ENCODE data around the gene MTUS2.

Gene MTUS2

GRCh38 chr13:29524641-29525040 is 704.5 kb downstream of the MTUS2 start:
- intact Hi-C loops (cut with DNase I; ENCODE audit: low total_unique reads): loop anchor here (10.0 kb wide), 1 partner anchor 60 kb away; no protein-coding TSS in a partner anchor
- TF ChIP-seq CTCF (IDR thresholded peaks at IDR 0.05): no peak

GRCh38 chr13:29525757-29526156 is 705.6 kb downstream of the MTUS2 start:
- intact Hi-C loops (cut with DNase I; ENCODE audit: low total_unique reads): loop anchor here (10.0 kb wide), 1 partner anchor 59 kb away; no protein-coding TSS in a partner anchor
- no peaks in the 10 kb centered on the region for H3K9me3 ChIP-seq
- peak in 1 of 2 donors; percentile 35 for DNase-seq
- no peak overlapping the region for H3K27ac ChIP-seq
- H3K4me1 ChIP-seq: peaks cover 0 to 23% (median 6%) of the 10 kb centered on the region in 4 donors
- H3K36me3 ChIP-seq: peaks cover 25 to 89% (median 43%) of the 10 kb centered on the region in 3 donors
- H3K27me3 ChIP-seq: no peaks in the 10 kb centered on the region
- no peak for TF ChIP-seq CTCF (IDR thresholded peaks at IDR 0.05)
- no peak overlapping the region for H3K4me3 ChIP-seq

More at GRCh38 chr13:29524641-29525040, 704.5 kb downstream of the MTUS2 start:
- Histone ChIP-seq H3K4me3 (no peak overlapping the region), H3K9me3 (no peaks in the 10 kb centered on the region), H3K36me3 (peaks cover 25 to 78% (median 44%) of the 10 kb centered on the region in 3 donors), H3K4me1 (peaks cover 0 to 31% (median 7%) of the 10 kb centered on the region in 4 donors), H3K27me3 (no peaks in the 10 kb centered on the region), H3K27ac (peak overlapping the region; percentile 45 to 62)
- peak in 1 of 2 donors; percentile 63 for DNase-seq

- no peaks in the 10 kb centered on the region for H3K9me3 ChIP-seq
- TF ChIP-seq CTCF (IDR thresholded peaks at IDR 0.05): no peak
- intact Hi-C loops (cut with DNase I; ENCODE audit: low total_unique reads): loop anchor here (10.0 kb wide), 1 partner anchor 58 kb away; no protein-coding TSS in a partner anchor
- H3K36me3 ChIP-seq: peaks cover 25 to 96% (median 51%) of the 10 kb centered on the region in 3 donors
- H3K27ac ChIP-seq: no peak overlapping the region
- DNase-seq: peak in 1 of 2 donors; percentile 52
- H3K4me3 ChIP-seq: no peak overlapping the region
- no peaks in the 10 kb centered on the region for H3K27me3 ChIP-seq
- H3K4me1 ChIP-seq: peaks cover 0 to 13% (median under 1%) of the 10 kb centered on the region in 4 donors
These were observed 706.6 kb downstream of the MTUS2 start for GRCh38 chr13:29526741-29527140.

GRCh38 chr13:29527511-29527910 is 707.4 kb downstream of the MTUS2 start:
- no peaks in the 10 kb centered on the region for H3K27me3 ChIP-seq
- TF ChIP-seq CTCF (IDR thresholded peaks at IDR 0.05): no peak
- DNase-seq: peak in 1 of 2 donors; percentile 51
- no peak overlapping the region for H3K4me3 ChIP-seq
- H3K9me3 ChIP-seq: no peaks in the 10 kb centered on the region
- H3K27ac ChIP-seq: no peak overlapping the region
- peaks cover 25 to 96% (median 55%) of the 10 kb centered on the region in 3 donors for H3K36me3 ChIP-seq
- peaks cover 0 to 7% (median 0%) of the 10 kb centered on the region in 4 donors for H3K4me1 ChIP-seq
- intact Hi-C loops (cut with DNase I; ENCODE audit: low total_unique reads): loop anchor here (10.0 kb wide), 1 partner anchor 57 kb away; no protein-coding TSS in a partner anchor

- Histone ChIP-seq H3K4me1 (peaks cover 0 to 3% (median 0%) of the 10 kb centered on the region in 4 donors), H3K27ac (no peak overlapping the region), H3K27me3 (no peaks in the 10 kb centered on the region), H3K36me3 (peaks cover 27 to 96% (median 57%) of the 10 kb centered on the region in 3 donors), H3K9me3 (no peaks in the 10 kb centered on the region), H3K4me3 (no peak overlapping the region)
- DNase-seq: peak in 1 of 2 donors; percentile 49
- TF ChIP-seq CTCF (IDR thresholded peaks at IDR 0.05): no peak
- intact Hi-C loops (cut with DNase I; ENCODE audit: low total_unique reads): loop anchor here (10.0 kb wide), 1 partner anchor 57 kb away; no protein-coding TSS in a partner anchor
These were observed 707.8 kb downstream of the MTUS2 start for GRCh38 chr13:29527916-29528315.

Data from tibial artery (tissue), 4 donors.